ENCODE data around the gene ADM2.
"Not testable (repeated sequence)": the region's sequence is repeated elsewhere in the genome, so short reads cannot be mapped to it uniquely, and the experiment has no call there.

ADM2 gene

GRCh38 chr22:50506611-50507420 lies 25.5 kb downstream of the ADM2 start:
- peak in 1 of 5 donors; percentile 15 for DNase-seq

DNA sequence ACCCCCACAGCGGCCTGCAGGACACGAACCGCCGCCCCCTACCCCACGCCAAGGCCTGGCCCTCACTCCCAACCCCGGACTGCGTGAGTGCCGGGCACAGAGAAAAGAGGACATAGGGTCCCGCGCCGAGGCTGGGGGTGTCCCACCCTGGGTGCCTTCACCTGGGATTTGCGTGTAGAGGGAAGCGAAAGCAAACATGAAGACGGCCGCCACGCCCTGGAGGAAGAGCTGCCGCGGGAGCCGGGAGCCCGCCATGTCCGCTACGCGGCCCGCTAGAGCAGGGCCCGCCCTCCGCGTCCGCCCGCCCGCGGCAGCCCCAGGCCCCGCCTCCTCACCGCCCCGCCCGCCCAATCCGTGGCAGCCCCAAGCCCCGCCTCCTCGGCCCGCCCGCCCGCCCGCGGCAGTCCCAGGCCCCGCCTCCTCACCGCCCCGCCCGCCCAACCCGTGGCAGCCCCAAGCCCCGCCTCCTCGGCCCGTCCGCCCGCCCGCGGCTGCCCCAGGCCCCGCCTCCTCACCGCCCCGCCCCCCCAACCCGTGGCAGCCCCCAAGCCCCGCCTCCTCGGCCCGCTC lies 26.2 kb downstream of the ADM2 start, which contains the start of gene LMF2:
Gene LMF2 (minus strand): TSS at position 282 of the 570 bp plus-strand sequence. CDS start 27 bp downstream, at position 255.
- peak in 4 of 5 donors; percentile 88 to 97 (median 90) for DNase-seq

DNA sequence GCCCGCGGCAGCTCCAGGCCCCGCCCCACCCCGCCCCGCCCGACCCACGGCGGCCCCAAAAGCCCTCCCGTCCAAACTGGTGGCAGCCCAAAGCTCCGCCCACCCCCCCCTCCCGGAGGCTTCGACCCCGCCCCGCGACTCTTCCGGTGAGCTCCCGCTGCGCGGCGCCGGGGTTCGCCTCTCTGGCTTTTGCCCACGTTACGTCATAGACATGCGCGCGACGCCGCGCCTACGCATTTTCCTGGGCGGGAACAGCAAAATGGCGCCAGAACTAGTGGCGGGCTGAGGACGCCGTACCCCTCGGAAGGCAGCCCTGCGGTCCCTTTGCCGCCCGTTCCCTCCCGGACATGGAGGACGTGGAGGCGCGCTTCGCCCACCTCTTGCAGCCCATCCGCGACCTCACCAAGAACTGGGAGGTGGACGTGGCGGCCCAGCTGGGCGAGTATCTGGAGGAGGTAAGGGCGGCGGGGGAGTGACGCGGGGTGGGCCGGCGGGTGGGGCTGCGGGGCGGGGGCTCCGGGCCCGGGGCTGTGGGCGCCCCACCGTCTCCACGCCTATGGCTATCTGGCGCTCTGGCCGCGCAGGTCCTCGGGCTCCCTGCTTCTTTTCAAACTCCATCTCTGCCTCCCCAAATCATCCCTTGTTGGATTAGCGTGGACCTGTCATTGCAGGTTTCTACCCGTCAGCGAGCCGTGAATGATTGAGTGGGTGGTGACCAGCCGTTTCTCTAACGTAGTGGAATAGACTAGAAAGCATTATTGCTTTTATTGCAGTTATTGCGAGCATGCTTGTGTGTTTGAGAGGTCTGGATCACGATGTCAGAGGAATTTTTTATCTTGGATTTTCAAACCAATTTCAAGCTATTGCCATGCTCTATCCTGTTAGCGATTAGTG lies 26.9 kb downstream of the ADM2 start, which contains the start of gene NCAPH2:
Gene NCAPH2 (plus strand): TSS at position 234 of the 894 bp plus-strand sequence. CDS start 114 bp downstream, at position 348.
- peak in 4 of 5 donors; percentile 94 to 99 (median 96) for DNase-seq

DNA sequence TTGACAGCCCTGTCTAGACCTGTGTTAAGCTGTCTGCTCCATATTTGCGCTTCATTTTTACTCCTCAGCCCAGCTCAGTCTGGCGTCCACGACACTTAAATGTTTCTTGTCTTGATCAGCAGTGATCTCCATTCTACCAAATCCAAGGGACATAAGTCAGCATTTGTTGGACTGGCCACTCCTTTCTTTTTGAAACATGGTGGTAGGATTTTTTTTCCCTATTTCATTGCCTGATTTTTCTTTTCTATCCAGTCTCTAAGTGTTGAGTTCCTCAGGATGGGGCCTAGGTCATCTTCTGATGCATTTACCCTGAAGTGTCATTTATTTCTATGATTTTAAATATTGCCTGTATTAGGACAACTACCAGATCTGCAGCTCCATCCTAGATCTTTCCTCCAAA lies 27.6 kb downstream of the ADM2 start:
- DNase-seq = no peak

DNA sequence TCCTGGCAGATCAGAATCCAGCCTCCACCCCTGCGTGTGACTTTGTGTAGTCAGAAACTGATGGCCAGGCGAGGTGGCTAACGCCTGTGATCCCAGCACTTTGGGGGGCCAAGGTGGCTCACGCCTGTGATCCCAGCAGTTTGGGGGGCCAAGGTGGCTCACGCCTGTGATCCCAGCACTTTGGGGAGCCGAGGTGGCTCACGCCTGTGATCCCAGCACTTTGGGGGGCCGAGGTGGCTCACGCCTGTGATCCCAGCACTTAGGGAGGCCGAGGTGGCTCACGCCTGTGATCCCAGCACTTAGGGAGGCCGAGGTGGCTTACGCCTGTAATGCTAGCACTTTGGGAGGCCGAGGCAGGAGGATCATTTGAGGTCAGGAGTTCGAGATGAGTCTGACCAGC lies 31.8 kb downstream of the ADM2 start:
- DNase-seq = no peak

GRCh38 chr22:50516068-50516467 lies 34.7 kb downstream of the ADM2 start:
- DNase-seq = no peak

GRCh38 chr22:50516891-50517290 lies 35.5 kb downstream of the ADM2 start:
- no peak for DNase-seq

GRCh38 chr22:50517495-50518260 lies 36.3 kb downstream of the ADM2 start:
- no peak for DNase-seq

GRCh38 chr22:50518606-50519005 lies 37.3 kb downstream of the ADM2 start:
- no peak for DNase-seq

- no peak for DNase-seq
Observed at GRCh38 chr22:50519151-50519550, 37.8 kb downstream of the ADM2 start.

GRCh38 chr22:50520184-50520583 lies 38.8 kb downstream of the ADM2 start:
- not testable (repeated sequence) for DNase-seq

DNA sequence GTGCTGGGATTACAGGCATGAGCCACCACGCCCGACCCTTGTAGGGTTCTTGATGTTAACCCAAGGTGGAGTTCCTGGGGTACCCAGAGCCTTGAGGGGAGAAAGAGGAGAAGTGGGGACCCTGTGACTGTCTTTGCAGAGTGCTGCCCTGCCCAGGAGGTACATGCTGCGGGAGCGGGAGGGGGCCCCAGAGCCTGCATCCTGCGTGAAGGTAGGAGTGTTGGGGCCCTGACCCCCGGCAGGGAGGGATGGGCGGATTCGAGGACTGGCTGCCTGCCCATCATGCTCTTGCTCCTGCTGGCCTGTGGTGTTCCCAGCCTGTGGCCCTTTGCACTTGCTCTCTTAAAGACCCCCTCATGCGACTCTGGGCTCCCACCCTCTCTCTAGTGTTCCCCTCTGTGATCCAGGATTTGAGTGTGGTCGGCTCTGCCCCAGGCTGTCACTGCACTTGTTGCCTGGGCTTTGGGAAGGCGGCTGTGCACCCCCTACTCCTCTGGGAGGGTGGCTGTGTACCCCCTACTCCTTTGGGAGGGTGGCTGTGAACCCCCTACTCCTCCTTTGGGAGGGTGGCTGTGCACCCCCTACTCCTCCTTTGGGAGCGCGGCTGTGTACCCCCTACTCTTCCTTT lies 39.6 kb downstream of the ADM2 start:
- no peak for DNase-seq

GRCh38 chr22:50521710-50522109 lies 40.4 kb downstream of the ADM2 start:
- DNase-seq = no peak

- no peak for DNase-seq
Observed at GRCh38 chr22:50522208-50522805, 41.0 kb downstream of the ADM2 start.

DNA sequence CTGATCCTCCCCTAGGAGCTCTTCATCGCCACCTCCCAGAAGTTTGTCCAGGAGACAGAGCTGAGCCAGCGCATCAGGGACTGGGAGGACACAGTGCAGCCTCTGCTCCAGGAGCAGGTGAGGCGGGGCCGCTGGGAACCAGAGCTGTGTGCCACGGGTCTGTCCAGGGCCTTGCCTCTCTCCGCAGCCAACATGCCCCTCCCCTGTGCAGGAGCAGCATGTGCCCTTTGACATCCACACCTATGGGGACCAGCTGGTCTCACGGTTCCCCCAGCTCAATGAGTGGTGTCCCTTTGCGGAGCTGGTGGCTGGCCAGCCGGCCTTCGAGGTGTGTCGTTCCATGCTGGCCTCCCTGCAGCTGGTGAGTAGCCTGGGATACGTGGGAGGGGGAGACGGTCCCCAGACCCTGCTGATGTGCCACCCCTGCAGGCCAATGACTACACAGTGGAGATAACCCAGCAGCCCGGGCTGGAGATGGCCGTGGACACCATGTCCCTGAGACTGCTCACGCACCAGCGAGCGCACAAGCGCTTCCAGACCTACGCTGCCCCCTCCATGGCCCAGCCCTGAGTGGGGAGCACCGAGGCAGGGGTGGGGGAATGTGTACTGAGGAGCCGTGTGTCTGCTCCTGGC lies 41.6 kb downstream of the ADM2 start:
- DNase-seq = no peak

GRCh38 chr22:50523458-50523805 lies 42.1 kb downstream of the ADM2 start:
- DNase-seq = no peak

DNA sequence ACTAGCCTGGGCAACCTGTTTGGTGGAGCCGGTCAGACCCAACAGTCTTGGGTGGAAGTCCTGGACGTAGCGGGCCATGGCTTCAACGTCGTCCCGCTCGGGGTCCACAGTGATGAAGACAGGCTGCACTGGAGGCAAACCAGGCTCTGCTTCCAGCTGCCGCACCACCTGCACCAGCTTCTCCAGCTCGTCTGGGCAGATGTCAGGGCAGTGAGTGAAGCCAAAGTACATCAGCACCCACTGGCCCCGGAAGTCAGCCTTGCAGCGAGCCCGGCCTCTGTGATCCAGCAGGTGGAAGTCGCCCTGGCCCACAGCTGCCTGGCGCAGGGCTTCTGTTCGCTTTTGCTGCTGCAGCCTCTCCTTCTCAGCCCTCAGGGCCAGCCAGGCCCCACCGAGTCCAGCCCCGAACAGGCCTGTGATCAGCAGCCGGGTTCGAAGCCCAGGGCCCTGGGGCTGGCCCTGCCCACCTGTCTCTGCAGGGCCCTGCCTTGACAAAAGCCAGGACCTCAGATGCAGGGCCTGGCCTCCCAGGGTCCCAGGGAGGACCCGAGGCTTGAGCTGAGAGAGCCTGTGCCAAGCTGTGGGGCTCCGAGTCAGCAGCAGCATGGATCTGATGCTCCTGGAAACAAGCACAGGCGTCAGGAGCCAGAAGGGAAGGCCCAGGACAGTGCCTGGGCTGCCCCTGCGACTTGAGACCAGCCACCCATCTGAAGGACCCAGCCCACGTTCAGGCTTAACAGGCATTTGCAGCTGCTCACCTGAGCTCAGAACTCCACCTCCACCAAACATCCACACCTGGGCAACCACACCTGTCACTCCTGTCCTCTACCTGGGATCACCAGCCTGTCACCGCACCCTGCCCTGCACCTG lies 42.7 kb downstream of the ADM2 start:
- no peak for DNase-seq

DNA sequence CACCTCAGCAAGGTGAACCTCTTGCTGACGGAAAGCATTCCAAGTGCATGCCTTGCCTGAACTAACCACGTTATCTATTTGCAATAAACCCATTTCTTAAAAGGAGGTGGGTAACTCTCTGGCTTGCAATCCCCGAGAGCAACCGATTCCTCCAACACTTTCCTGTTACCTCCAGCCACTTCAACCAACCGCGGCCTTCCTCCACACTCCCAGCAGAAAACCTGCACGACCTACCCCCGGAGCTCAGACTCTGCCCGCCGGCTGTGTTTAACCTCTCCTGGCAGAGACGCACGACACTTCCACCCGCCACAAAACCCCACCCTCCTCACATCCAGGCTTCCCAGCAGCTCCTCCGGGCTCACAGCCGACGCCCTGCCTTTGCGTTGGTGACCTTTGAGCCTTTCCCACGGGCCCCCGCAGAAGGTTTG lies 43.3 kb downstream of the ADM2 start:
- no peak for DNase-seq

- peak; percentile 95 to 98 (median 97) for DNase-seq
Observed at GRCh38 chr22:50525104-50525857, 43.9 kb downstream of the ADM2 start, which contains the start of gene SCO2. Gene SCO2, minus strand, starts transcription at chr22:50525598. Its CDS starts 1,187 bp downstream, at chr22:50524411.
